CD4-positive, alpha-beta T cell treated with Interleukin-15 for 1 hour (primary cell): Measurements from ENCODE around the gene WDR70.
"Not testable (repeated sequence)": the region's sequence is repeated elsewhere in the genome, so short reads cannot be mapped to it uniquely, and the experiment has no call there.

Source experiments
- DNase-seq: peaks from one replicate; pipeline ENCODE4 v3.0.0-alpha.2; 2020

The WDR70 gene

GRCh38 chr5:37654566-37654965 is 275.4 kb downstream of the WDR70 start:
- DNase-seq, result not testable (repeated sequence)

GRCh38 chr5:37657046-37657445 is 277.9 kb downstream of the WDR70 start:
- DNase-seq, result no peak

GRCh38 chr5:37658440-37658839 is 279.3 kb downstream of the WDR70 start:
- DNase-seq, result no peak

- no peak for DNase-seq
Observed at GRCh38 chr5:37660319-37660718, 281.2 kb downstream of the WDR70 start.

GRCh38 chr5:37661227-37661920 is 282.3 kb downstream of the WDR70 start:
- no peak for DNase-seq

- DNase-seq, result no peak
Observed at GRCh38 chr5:37661951-37662350, 282.8 kb downstream of the WDR70 start.

GRCh38 chr5:37662362-37662761 is 283.2 kb downstream of the WDR70 start:
- no peak for DNase-seq

GRCh38 chr5:37662789-37663485 is 283.8 kb downstream of the WDR70 start:
- no peak for DNase-seq

GRCh38 chr5:37663538-37663937 is 284.4 kb downstream of the WDR70 start:
- DNase-seq, result no peak

- DNase-seq, result no peak
Observed at GRCh38 chr5:37664551-37664950, 285.4 kb downstream of the WDR70 start.

- DNase-seq, result no peak
Observed at GRCh38 chr5:37665272-37665671, 286.2 kb downstream of the WDR70 start.

- no peak for DNase-seq
Observed at GRCh38 chr5:37665889-37666288, 286.8 kb downstream of the WDR70 start.

GRCh38 chr5:37667430-37667829 is 288.3 kb downstream of the WDR70 start:
- DNase-seq, result no peak

- DNase-seq, result no peak
Observed at GRCh38 chr5:37667846-37668245, 288.7 kb downstream of the WDR70 start.

- DNase-seq, result no peak
Observed at GRCh38 chr5:37668524-37669047, 289.5 kb downstream of the WDR70 start.

- DNase-seq, result peak; percentile 32
Observed at GRCh38 chr5:37672118-37672588, 293.0 kb downstream of the WDR70 start.

- DNase-seq, result not testable (repeated sequence)
Observed at GRCh38 chr5:37674361-37674760, 295.2 kb downstream of the WDR70 start.

- DNase-seq, result not testable (repeated sequence)
Observed at GRCh38 chr5:37679326-37679725, 300.2 kb downstream of the WDR70 start.

GRCh38 chr5:37679903-37680302 is 300.8 kb downstream of the WDR70 start:
- DNase-seq, result not testable (repeated sequence)

GRCh38 chr5:37683072-37683471 is 304.0 kb downstream of the WDR70 start:
- no peak for DNase-seq

- DNase-seq, result no peak
Observed at GRCh38 chr5:37685211-37685610, 306.1 kb downstream of the WDR70 start.

GRCh38 chr5:37685816-37686215 is 306.7 kb downstream of the WDR70 start:
- no peak for DNase-seq

- not testable (repeated sequence) for DNase-seq
Observed at GRCh38 chr5:37688925-37689324, 309.8 kb downstream of the WDR70 start.

GRCh38 chr5:37694333-37694732 is 315.2 kb downstream of the WDR70 start:
- not testable (repeated sequence) for DNase-seq
